HG03378 (cell line): ENCODE data around the gene TLCD3B.
"Not testable (repeated sequence)": the region's sequence is repeated elsewhere in the genome, so short reads cannot be mapped to it uniquely, and the experiment has no call there.

Experiments used
- ATAC-seq: cut with Tn5 transposase; IDR thresholded peaks from one replicate; pipeline ENCODE4 v1.9.1; 2021; ENCODE audit warnings: mild to moderate bottlenecking, moderate library complexity; ENCODE audit not compliant: unreplicated experiment

Gene TLCD3B

GRCh38 chr16:30063278-30063892 lies 32.3 kb upstream of the TLCD3B start:
- ATAC-seq, result no peak

GRCh38 chr16:30060836-30061554 lies 29.9 kb upstream of the TLCD3B start:
- ATAC-seq, result no peak

GRCh38 chr16:30060346-30060745 lies 29.3 kb upstream of the TLCD3B start:
- ATAC-seq, result no peak

- no peak for ATAC-seq
These were observed 24.0 kb upstream of the TLCD3B start for GRCh38 chr16:30054959-30055553.

- no peak for ATAC-seq
These were observed 23.4 kb upstream of the TLCD3B start for GRCh38 chr16:30054451-30054850.

- no peak for ATAC-seq
These were observed 22.4 kb upstream of the TLCD3B start for GRCh38 chr16:30053376-30054015.

- ATAC-seq, result peak; percentile 46
These were observed 21.8 kb upstream of the TLCD3B start for GRCh38 chr16:30052671-30053372.

GRCh38 chr16:30051518-30051917 lies 20.4 kb upstream of the TLCD3B start:
- no peak for ATAC-seq

GRCh38 chr16:30049871-30050270 lies 18.8 kb upstream of the TLCD3B start:
- ATAC-seq, result no peak

- no peak for ATAC-seq
These were observed 15.5 kb upstream of the TLCD3B start for GRCh38 chr16:30046588-30046987.

- no peak for ATAC-seq
These were observed 15.1 kb upstream of the TLCD3B start for GRCh38 chr16:30046178-30046577.

- no peak for ATAC-seq
These were observed 10.8 kb upstream of the TLCD3B start for GRCh38 chr16:30041841-30042240.

- not testable (repeated sequence) for ATAC-seq
These were observed 9.6 kb upstream of the TLCD3B start for GRCh38 chr16:30040690-30041089.

GRCh38 chr16:30040221-30040620 lies 9.2 kb upstream of the TLCD3B start:
- no peak for ATAC-seq

- ATAC-seq, result no peak
These were observed 2.2 kb upstream of the TLCD3B start for GRCh38 chr16:30033270-30033669.

GRCh38 chr16:30032083-30032819 lies 1.2 kb upstream of the TLCD3B start:
- no peak for ATAC-seq

GRCh38 chr16:30031477-30031918 lies 427 bp upstream of the TLCD3B start:
- ATAC-seq, result no peak

- no peak for ATAC-seq
These were observed 923 bp downstream of the TLCD3B start for GRCh38 chr16:30030011-30030685.

- no peak for ATAC-seq
These were observed 2.5 kb downstream of the TLCD3B start for GRCh38 chr16:30028438-30029076.
